ENCODE results near the gene MECP2.
A peak's percentile ranks its signal among the peaks of the same experiment; 100 is the strongest.

The MECP2 gene

DNA sequence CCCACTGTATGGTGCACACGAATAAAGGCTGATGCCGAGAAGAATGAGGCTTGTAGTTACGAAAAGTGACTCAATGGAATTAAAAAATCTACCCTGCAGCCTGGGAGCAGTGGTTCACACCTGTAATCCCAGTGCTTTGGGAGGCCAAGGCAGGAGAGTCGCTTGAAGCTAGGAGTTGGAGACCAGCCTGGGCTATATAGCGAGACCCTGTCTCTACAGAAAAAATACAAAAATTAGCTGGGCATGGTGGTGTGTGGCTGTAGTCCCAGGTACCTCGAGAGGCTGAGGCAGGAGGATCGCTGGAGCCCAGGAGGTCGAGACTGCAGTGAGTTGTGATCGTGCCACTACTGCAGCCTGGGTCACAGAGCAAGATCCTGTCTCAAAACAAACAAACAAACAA is 34.8 kb upstream of the MECP2 start:
- H3K4me1 ChIP-seq (ENCODE audit: control insufficient read depth in 5 of 5, insufficient read depth in 5 of 5, low read length in 5 of 5), result peaks cover 0 to 7% (median 1%) of the 10 kb centered on the region in 5 donors
- no peak overlapping the region for H3K9ac ChIP-seq (ENCODE audit: low read length in 5 of 5)
- no peaks in the 10 kb centered on the region for H3K9me3 ChIP-seq (ENCODE audit: control insufficient read depth in 5 of 5, low read length in 5 of 5)
- H3K27me3 ChIP-seq (ENCODE audit: control insufficient read depth in 5 of 5, insufficient read depth in 4 of 5, low read length in 5 of 5), result peaks cover 0 to 10% (median 2%) of the 10 kb centered on the region in 5 donors
- no peak overlapping the region for H3K27ac ChIP-seq (ENCODE audit: low read depth, low read length)
- no peak overlapping the region for H3K4me3 ChIP-seq (ENCODE audit: low read depth in 1 of 5, low read length in 5 of 5)
- no peaks in the 10 kb centered on the region for H3K36me3 ChIP-seq (ENCODE audit: control insufficient read depth in 5 of 5, insufficient read depth in 5 of 5, low read length in 5 of 5)

DNA sequence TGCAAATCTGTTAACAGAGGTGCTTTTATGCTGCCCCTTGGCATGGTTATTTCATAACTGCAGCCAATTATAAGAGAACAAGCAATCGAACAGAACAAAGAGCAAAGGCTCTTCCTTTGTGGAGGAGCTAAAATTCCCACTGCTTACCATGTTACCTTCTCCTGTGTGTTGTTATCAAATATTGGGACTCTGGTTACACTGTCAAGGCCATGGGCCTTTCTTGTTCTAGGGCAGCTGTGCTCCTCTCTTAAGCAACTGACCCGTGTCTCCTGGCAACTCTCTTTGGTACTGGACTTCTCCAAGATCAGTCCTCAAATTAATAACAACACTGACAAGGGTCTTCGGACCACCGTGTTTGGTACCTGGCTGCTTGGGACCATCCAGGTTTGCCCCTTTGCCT is 34.4 kb upstream of the MECP2 start:
- no peaks in the 10 kb centered on the region for H3K9me3 ChIP-seq (ENCODE audit: control insufficient read depth in 5 of 5, low read length in 5 of 5)
- no peak overlapping the region for H3K9ac ChIP-seq (ENCODE audit: low read length in 5 of 5)
- no peak overlapping the region for H3K27ac ChIP-seq (ENCODE audit: low read depth, low read length)
- H3K4me3 ChIP-seq (ENCODE audit: low read depth in 1 of 5, low read length in 5 of 5), result no peak overlapping the region
- no peaks in the 10 kb centered on the region for H3K36me3 ChIP-seq (ENCODE audit: control insufficient read depth in 5 of 5, insufficient read depth in 5 of 5, low read length in 5 of 5)
- H3K27me3 ChIP-seq (ENCODE audit: control insufficient read depth in 5 of 5, insufficient read depth in 4 of 5, low read length in 5 of 5), result peaks cover 0 to 10% (median 2%) of the 10 kb centered on the region in 5 donors
- H3K4me1 ChIP-seq (ENCODE audit: control insufficient read depth in 5 of 5, insufficient read depth in 5 of 5, low read length in 5 of 5), result peaks cover 0 to 6% (median 1%) of the 10 kb centered on the region in 5 donors

DNA sequence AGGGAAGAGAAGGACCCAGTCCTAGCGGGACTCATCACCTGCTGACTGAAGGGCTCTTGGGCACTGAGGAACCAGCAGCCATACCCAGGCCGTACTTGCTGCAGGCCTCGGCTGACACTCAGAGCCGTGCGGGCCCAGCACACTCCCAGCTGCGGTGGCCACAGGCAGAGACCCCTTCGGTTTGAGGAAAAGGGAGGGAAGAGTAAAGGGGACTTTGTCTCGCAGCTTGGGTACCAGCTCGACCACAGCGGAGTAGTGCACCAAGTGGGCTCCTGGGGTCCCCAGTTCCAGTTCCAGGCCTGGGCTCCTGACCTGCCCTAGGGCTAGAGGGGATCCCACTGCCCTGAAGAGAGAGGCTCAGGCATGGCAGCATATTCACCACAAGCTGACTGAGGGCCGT is 28.6 kb upstream of the MECP2 start:
- Histone ChIP-seq H3K27ac (ENCODE audit: low read depth, low read length) (no peak overlapping the region), H3K4me1 (ENCODE audit: control insufficient read depth in 5 of 5, insufficient read depth in 5 of 5, low read length in 5 of 5) (peaks cover 0 to 8% (median 2%) of the 10 kb centered on the region in 5 donors), H3K4me3 (ENCODE audit: low read depth in 1 of 5, low read length in 5 of 5) (no peak overlapping the region), H3K9ac (ENCODE audit: low read length in 5 of 5) (no peak overlapping the region), H3K9me3 (ENCODE audit: control insufficient read depth in 5 of 5, low read length in 5 of 5) (peaks cover 0 to 10% (median 0%) of the 10 kb centered on the region in 5 donors), H3K27me3 (ENCODE audit: control insufficient read depth in 5 of 5, insufficient read depth in 4 of 5, low read length in 5 of 5) (peaks cover 5 to 17% (median 14%) of the 10 kb centered on the region in 5 donors), H3K36me3 (ENCODE audit: control insufficient read depth in 5 of 5, insufficient read depth in 5 of 5, low read length in 5 of 5) (no peaks in the 10 kb centered on the region)

DNA sequence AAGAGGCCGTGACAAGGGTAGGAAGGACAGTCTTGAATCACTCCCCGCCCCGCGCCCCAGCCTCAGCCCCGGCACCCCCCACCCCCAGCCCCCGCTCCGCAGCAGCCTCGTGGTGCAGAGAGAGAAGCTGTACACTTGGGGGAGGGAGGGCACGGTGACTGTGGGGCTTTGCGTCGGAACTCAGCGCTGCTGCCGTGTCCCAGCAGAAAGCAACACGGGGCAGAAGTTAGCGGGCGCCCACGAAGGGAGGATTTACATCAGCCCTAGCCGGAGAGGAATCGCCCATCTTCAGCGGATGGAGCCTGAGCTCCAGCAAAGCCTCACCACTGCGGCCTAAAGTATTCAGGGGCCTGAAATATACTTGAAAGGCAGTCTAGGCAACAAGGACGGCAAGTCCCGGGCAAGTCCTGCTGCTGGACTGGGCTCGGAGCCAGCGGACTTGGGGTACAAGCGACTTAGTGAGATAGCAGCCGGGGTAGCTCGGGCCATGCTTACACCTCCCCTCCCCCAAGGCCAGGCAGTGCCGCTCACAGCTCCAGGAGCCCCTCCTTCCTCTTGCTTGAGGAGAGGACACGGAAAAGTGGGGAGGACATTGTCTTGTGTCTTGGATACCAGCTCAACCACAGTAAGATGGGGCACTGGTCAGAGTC is 28.0 kb upstream of the MECP2 start:
- no peak overlapping the region for H3K27ac ChIP-seq (ENCODE audit: low read depth, low read length)

DNA sequence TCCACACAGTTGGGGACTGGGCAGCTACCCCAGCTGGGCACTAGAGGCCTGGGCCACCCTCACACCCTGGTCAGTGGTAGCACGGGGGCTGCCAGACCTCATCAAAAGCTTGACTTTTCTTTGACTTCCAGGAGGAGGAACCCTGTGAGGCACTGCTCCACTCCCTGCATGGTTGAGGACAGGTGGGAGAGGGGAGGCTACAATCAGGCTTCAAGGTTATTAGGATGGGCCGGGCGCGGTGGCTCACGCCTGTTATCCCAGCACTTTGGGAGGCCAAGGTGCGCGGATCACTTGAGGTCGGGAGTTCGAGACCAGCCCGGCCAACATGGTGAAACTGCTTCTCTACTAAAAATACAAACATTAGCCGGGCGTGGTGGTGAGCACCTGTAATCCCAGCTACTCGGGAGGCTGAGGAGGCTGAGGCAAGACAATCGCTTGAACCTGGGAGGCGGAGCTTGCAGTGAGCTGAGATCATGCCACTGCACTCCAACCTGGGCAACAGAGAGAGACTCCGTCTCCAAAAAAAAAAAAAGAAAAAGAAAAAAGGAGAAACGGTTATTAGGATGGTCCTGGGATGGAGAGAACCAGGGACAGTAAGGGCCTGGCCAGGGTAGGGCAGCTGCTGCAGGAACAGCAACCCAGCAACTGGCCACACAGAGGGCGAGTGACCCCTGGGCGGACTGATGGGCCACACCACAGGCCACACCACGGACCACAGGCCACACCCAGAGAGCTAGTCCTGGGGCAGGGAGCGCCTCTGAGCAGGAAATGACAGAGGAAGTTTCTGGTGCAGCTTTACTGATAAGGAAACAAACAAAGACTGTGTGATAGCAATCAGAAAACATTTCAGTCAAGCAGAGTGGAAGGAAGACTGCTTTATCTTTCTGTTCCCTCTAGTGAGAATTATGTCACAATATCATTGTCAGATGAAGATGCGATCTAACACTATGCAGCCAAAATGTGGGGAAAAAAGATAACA is 26.0 kb upstream of the MECP2 start:
- Histone ChIP-seq H3K36me3 (ENCODE audit: control insufficient read depth in 5 of 5, insufficient read depth in 5 of 5, low read length in 5 of 5) (no peaks in the 10 kb centered on the region), H3K27me3 (ENCODE audit: control insufficient read depth in 5 of 5, insufficient read depth in 4 of 5, low read length in 5 of 5) (peaks cover 5 to 17% (median 14%) of the 10 kb centered on the region in 5 donors), H3K4me3 (ENCODE audit: low read depth in 1 of 5, low read length in 5 of 5) (no peak overlapping the region), H3K9ac (ENCODE audit: low read length in 5 of 5) (no peak overlapping the region), H3K9me3 (ENCODE audit: control insufficient read depth in 5 of 5, low read length in 5 of 5) (peaks cover 0 to 13% (median 3%) of the 10 kb centered on the region in 5 donors), H3K27ac (ENCODE audit: low read depth, low read length) (no peak overlapping the region), H3K4me1 (ENCODE audit: control insufficient read depth in 5 of 5, insufficient read depth in 5 of 5, low read length in 5 of 5) (peaks cover 0 to 8% (median 2%) of the 10 kb centered on the region in 5 donors)

More for the DNA sequence above, 28.0 kb upstream of the MECP2 start:
- H3K27me3 ChIP-seq (ENCODE audit: control insufficient read depth in 5 of 5, insufficient read depth in 4 of 5, low read length in 5 of 5), result peaks cover 5 to 17% (median 14%) of the 10 kb centered on the region in 5 donors
- peaks cover 0 to 11% (median 1%) of the 10 kb centered on the region in 5 donors for H3K9me3 ChIP-seq (ENCODE audit: control insufficient read depth in 5 of 5, low read length in 5 of 5)
- H3K9ac ChIP-seq (ENCODE audit: low read length in 5 of 5), result no peak overlapping the region
- no peaks in the 10 kb centered on the region for H3K36me3 ChIP-seq (ENCODE audit: control insufficient read depth in 5 of 5, insufficient read depth in 5 of 5, low read length in 5 of 5)
- H3K4me3 ChIP-seq (ENCODE audit: low read depth in 1 of 5, low read length in 5 of 5), result no peak overlapping the region
- peaks cover 0 to 8% (median 2%) of the 10 kb centered on the region in 5 donors for H3K4me1 ChIP-seq (ENCODE audit: control insufficient read depth in 5 of 5, insufficient read depth in 5 of 5, low read length in 5 of 5)

DNA sequence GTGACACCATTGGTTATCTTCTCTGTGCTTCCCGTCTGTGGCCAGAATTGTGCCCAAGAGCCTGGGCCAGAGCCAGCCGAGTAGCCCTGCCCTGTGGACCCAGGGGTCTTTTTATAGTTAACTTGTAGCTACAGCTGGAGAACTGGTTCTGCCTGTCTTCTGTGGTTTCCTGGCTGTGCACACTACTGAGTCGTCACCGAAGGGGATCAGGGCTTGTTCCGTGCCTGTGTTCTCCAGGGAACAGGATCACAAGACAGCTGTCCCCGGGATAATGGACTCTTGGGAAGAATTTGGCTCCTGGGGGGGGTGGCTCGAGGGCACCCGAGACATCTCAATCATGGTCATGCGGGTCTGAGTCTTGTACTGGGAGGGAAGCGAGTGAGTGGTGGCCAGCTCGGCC is 24.4 kb upstream of the MECP2 start:
- H3K9me3 ChIP-seq (ENCODE audit: control insufficient read depth in 5 of 5, low read length in 5 of 5), result peaks cover 0 to 18% (median 3%) of the 10 kb centered on the region in 5 donors
- no peaks in the 10 kb centered on the region for H3K36me3 ChIP-seq (ENCODE audit: control insufficient read depth in 5 of 5, insufficient read depth in 5 of 5, low read length in 5 of 5)
- H3K4me1 ChIP-seq (ENCODE audit: control insufficient read depth in 5 of 5, insufficient read depth in 5 of 5, low read length in 5 of 5), result peaks cover 0 to 8% (median 2%) of the 10 kb centered on the region in 5 donors
- H3K27me3 ChIP-seq (ENCODE audit: control insufficient read depth in 5 of 5, insufficient read depth in 4 of 5, low read length in 5 of 5), result peaks cover 9 to 20% (median 14%) of the 10 kb centered on the region in 5 donors
- no peak overlapping the region for H3K4me3 ChIP-seq (ENCODE audit: low read depth in 1 of 5, low read length in 5 of 5)
- H3K27ac ChIP-seq (ENCODE audit: low read depth, low read length), result peak overlapping the region; percentile 24
- no peak overlapping the region for H3K9ac ChIP-seq (ENCODE audit: low read length in 5 of 5)

DNA sequence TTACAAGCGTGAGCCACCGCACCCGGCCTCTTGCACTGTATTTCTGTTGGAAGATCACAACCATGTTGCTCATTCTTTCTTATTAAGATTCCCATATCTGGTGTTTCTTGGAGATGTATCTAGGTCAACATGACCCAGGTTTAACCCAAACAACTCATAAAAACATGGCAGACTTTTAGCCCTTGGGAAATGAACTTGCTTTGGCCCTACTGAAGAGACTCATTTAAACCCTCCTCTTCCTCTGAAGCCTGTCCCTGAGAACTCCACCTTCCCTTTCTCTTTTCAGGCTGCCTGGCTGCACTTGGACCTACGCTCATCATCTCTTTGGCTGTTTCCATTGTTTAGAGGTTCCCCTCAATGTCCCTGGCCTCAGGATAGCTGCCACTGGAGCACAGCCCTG is 23.7 kb upstream of the MECP2 start:
- Histone ChIP-seq H3K9me3 (ENCODE audit: control insufficient read depth in 5 of 5, low read length in 5 of 5) (peaks cover 0 to 15% (median 3%) of the 10 kb centered on the region in 5 donors), H3K4me3 (ENCODE audit: low read depth in 1 of 5, low read length in 5 of 5) (no peak overlapping the region), H3K9ac (ENCODE audit: low read length in 5 of 5) (no peak overlapping the region), H3K27me3 (ENCODE audit: control insufficient read depth in 5 of 5, insufficient read depth in 4 of 5, low read length in 5 of 5) (peaks cover 9 to 18% (median 14%) of the 10 kb centered on the region in 5 donors), H3K4me1 (ENCODE audit: control insufficient read depth in 5 of 5, insufficient read depth in 5 of 5, low read length in 5 of 5) (peaks cover 0 to 8% (median 2%) of the 10 kb centered on the region in 5 donors), H3K27ac (ENCODE audit: low read depth, low read length) (peak overlapping the region; percentile 24), H3K36me3 (ENCODE audit: control insufficient read depth in 5 of 5, insufficient read depth in 5 of 5, low read length in 5 of 5) (no peaks in the 10 kb centered on the region)

DNA sequence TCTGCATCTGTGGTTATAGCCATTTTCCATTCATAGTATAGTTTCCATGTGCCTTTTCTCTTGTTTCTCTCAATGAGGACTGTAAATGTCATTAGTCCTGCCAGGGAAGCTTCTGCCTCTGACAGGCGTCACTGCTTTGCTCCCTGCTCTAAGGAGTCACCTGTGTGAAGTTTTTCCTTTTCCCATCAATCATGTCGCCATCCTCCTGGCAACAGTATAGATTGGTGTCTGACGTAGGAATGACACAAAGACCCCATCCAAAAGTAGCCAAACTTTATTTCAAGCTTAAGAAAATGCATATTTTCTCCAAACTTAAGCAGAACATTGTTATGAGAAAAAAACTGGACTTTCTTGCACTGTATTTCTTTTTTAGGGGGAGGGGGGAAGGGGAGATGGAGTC is 23.1 kb upstream of the MECP2 start:
- H3K27ac ChIP-seq (ENCODE audit: low read depth, low read length), result no peak overlapping the region
- peaks cover 0 to 8% (median 2%) of the 10 kb centered on the region in 5 donors for H3K4me1 ChIP-seq (ENCODE audit: control insufficient read depth in 5 of 5, insufficient read depth in 5 of 5, low read length in 5 of 5)
- H3K36me3 ChIP-seq (ENCODE audit: control insufficient read depth in 5 of 5, insufficient read depth in 5 of 5, low read length in 5 of 5), result no peaks in the 10 kb centered on the region
- H3K9me3 ChIP-seq (ENCODE audit: control insufficient read depth in 5 of 5, low read length in 5 of 5), result peaks cover 0 to 11% (median 3%) of the 10 kb centered on the region in 5 donors
- H3K4me3 ChIP-seq (ENCODE audit: low read depth in 1 of 5, low read length in 5 of 5), result no peak overlapping the region
- no peak overlapping the region for H3K9ac ChIP-seq (ENCODE audit: low read length in 5 of 5)
- H3K27me3 ChIP-seq (ENCODE audit: control insufficient read depth in 5 of 5, insufficient read depth in 4 of 5, low read length in 5 of 5), result peaks cover 8 to 18% (median 9%) of the 10 kb centered on the region in 5 donors

DNA sequence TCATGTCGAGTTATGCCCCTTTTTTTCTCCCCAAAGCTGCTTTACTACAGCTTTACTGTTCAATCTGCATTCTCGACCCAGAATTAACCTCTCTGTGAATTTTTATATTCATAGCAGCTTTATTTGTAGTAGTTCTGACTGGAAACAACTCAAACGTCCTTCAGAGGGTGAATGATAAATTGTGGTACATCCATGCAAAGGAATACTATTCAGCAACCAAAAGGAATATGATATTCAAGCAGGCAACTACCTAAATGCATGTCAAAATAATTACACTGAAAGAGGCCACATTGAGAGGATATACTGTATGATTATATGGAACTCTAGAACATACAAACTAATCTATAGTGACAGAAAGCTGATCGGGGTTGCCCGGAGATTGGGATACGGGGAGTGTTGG is 20.0 kb upstream of the MECP2 start:
- Histone ChIP-seq H3K27ac (ENCODE audit: low read depth, low read length) (no peak overlapping the region), H3K9me3 (ENCODE audit: control insufficient read depth in 5 of 5, low read length in 5 of 5) (peaks cover 0 to 11% (median 3%) of the 10 kb centered on the region in 5 donors), H3K4me1 (ENCODE audit: control insufficient read depth in 5 of 5, insufficient read depth in 5 of 5, low read length in 5 of 5) (peaks cover 0 to 8% (median 2%) of the 10 kb centered on the region in 5 donors), H3K4me3 (ENCODE audit: low read depth in 1 of 5, low read length in 5 of 5) (no peak overlapping the region), H3K27me3 (ENCODE audit: control insufficient read depth in 5 of 5, insufficient read depth in 4 of 5, low read length in 5 of 5) (peaks cover 4 to 16% (median 12%) of the 10 kb centered on the region in 5 donors), H3K36me3 (ENCODE audit: control insufficient read depth in 5 of 5, insufficient read depth in 5 of 5, low read length in 5 of 5) (no peaks in the 10 kb centered on the region), H3K9ac (ENCODE audit: low read length in 5 of 5) (no peak overlapping the region)

All from subcutaneous abdominal adipose tissue (tissue), 5 donors.